Epithelial cell of proximal tubule (primary cell): ENCODE measurements around the gene MYO1C. TPM values are rescaled to one million over a fixed set of nuclear protein-coding genes. Genes with fewer than 3 reads are reported as not detected.

ENCODE experiments used
- DNase-seq: peaks from one replicate; pipeline ENCODE4 v3.0.0-alpha.2; 2011; ENCODE audit warnings: low read depth
- H3K4me3 ChIP-seq: 2 replicates; pipeline ENCODE4 v1.5.1; 2011; ENCODE audit warnings: low read depth, mild to moderate bottlenecking, low read length
- total RNA-seq: library from RNA; depleted of rRNA; stranded (reverse); fragments of >200 nt; gene quantifications from 2 replicates; pipeline ENCODE4 v1.2.3, GENCODE V29; 2015
- TF ChIP-seq, protein P1 (sequence below): conservative IDR thresholded peaks from 2 replicates; pipeline ENCODE4 v1.5.1; 2012; ENCODE audit warnings: low read depth, mild to moderate bottlenecking, low read length

The MYO1C gene
- total RNA-seq, 1 donor from 2014 or later, result 94.7 TPM

DNA sequence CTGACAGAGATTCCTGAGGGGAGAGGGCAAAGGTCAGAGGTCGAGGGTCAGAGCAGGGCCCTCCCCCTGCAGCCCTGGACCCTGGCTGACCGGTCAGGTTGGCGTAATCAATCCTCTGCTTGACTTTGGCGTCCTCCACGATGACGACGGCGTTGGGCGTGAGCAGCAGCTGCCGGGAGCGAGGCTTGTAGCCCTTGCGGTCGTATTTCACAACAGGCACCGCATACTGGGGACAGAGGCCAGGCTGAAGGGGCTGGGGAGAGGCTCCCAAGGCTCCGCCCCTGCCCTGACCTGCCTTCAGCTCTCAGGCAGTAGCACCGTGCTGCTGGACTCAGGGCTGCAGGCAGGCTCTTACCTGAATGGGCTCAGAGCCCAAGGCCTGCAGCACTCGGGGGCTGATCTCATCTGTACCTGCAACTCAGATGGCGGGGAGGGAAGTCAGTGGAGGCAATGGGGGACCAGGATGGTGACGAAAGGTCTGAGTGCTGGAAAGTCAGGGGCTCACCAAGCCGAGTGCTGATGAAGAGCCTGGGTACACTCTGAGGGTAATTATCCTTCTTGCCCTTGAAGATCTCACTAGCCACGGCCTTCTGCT, 24.5 kb downstream of the MYO1C start:
- TF ChIP-seq, protein P1, sequence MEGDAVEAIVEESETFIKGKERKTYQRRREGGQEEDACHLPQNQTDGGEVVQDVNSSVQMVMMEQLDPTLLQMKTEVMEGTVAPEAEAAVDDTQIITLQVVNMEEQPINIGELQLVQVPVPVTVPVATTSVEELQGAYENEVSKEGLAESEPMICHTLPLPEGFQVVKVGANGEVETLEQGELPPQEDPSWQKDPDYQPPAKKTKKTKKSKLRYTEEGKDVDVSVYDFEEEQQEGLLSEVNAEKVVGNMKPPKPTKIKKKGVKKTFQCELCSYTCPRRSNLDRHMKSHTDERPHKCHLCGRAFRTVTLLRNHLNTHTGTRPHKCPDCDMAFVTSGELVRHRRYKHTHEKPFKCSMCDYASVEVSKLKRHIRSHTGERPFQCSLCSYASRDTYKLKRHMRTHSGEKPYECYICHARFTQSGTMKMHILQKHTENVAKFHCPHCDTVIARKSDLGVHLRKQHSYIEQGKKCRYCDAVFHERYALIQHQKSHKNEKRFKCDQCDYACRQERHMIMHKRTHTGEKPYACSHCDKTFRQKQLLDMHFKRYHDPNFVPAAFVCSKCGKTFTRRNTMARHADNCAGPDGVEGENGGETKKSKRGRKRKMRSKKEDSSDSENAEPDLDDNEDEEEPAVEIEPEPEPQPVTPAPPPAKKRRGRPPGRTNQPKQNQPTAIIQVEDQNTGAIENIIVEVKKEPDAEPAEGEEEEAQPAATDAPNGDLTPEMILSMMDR, result no peak
- no peak overlapping the region for H3K4me3 ChIP-seq
- DNase-seq, result no peak

DNA sequence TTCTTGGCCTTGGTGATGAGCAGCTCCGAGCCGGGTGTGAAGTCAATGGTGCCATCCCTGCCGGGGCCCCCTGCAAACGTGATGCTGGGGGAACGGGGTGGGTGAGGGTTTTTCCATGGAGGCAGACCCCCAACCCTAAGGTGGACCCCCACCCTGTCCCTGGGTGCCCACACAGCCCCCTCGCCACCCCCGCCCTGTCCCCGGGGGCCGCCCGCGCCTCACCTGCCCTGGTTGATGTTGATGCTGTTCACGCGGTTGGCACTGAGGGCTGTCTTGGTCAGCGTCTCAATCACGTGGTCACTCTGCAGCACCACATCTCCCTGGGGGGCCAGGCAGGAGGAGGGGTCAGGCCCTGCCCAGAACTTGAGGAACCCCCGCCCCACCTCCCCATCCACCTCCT, 25.2 kb downstream of the MYO1C start:
- TF ChIP-seq, protein P1, result no peak
- no peak overlapping the region for H3K4me3 ChIP-seq
- no peak for DNase-seq

DNA sequence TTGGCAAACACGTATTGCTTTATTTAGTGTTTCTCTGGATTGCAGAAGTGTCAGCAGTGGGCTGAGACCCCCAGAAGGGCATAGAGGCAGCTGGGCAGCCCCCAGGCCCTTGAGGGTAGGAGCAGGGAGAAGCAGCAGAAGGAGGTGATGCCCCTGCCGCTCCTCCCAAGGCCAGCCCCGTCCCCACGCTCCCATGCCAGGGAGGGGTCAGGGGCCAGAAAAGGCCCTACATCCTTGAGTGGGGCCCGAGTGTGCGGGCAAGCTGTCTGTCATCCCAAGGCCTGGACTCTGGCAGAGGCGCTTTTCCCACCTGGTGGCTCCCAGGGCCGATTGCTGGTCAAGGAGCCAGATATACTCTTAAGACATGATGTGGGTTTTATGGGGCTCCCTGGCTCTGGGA, 28.3 kb downstream of the MYO1C start:
- TF ChIP-seq, protein P1, result no peak
- no peak overlapping the region for H3K4me3 ChIP-seq
- no peak for DNase-seq

DNA sequence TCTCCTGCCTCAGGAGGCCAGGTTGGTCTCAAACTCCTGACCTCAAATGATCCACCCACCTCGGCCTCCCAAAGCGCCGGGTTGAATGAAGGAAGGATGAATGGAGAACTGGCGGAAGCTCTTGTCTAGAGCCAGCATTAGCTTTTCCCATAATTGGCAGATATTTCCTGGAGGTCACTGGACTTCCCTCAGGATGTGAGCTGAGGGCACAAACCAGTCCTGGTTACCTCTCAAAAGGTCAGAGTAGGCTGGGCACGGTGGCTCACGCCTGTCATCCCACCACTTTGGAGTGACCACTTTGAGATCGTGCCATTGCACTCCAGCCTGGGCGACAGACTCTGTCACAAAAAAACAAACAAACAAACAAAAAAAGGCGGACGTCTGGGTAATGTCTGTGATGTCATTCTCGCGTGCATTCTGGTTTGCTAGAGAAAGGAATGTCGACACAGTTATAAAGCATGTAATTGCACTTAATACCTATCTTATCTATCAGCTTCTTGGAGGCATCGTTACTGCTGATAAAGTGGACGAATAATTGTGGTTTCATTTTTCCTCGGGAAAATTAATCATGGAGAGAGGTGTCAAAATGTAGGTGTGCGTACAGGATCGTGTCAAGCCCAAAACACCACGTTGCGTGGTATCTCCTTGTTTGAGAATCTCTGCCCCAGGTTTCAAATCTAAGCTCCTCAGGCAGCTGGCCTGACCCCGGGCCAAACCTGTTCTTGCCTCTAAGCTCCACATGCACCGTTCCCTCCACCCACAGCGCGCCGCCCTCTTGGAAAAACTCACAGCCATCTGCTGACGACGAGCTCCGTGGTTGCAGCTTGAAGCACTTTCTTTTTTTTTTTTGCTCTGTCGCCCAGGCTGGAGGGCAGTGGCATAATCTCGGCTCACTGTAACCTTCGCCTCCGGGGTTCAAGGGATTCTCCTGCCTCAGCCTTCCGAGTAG, 30.0 kb downstream of the MYO1C start:
- no peak overlapping the region for H3K4me3 ChIP-seq
- no peak for DNase-seq
- TF ChIP-seq, protein P1, result no peak

DNA sequence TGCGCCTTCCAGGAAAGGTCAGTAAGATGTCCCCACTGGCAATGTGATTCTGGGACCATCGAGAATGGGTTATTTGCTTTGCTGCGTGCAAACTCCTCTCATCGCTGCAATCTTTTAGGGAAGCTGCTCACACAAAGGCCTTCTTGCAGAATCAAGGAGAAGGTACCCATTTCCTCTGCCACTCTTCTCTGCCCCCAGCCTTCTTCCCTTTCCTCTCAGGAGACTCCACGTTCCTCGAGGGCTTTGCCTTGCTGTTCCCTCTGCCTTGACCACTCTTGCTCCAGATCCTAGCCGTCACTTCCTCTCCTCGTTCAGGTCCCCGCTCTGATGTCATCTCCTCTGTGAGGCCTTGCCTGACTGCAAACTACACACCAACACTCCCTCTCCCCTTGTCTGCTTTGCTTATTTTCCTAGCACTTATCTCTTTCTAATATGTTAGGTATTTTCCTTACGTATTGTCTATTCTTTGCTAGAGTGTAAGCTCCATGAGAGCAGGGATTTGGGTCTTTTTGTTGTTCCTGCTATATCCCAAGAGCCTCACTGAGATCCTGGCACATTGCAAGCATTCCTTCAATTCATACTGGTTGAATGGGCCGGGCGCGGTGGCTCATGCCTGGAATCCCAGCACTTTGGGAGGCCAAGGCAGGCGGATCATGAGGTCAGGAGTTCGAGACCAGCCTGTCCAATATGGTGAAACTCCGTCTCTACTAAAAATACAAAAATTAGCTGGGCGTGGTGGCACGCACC, 31.1 kb downstream of the MYO1C start:
- H3K4me3 ChIP-seq, result no peak overlapping the region
- DNase-seq, result no peak
- TF ChIP-seq, protein P1, result no peak

DNA sequence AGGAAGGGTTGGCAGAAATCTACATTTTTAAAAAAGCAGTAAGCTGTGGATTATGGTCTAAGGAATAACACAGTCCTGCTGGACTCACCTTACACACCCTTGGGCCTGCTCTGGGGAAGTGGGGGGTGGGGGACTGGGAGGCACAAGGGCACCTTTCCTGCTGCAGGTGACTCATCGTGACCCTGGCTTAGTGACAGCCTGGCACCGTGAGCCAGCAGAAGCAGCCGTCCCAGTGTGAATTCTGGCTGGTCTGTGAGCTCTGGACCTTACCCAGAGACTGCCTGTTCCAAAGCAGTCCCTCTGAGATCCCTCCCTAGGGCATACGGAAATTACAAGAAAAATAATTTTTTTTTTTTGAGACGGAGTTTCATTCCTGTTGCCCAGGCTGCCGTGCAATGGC, 32.3 kb downstream of the MYO1C start:
- TF ChIP-seq, protein P1, result no peak
- no peak for DNase-seq
- no peak overlapping the region for H3K4me3 ChIP-seq
